Renal pelvis (tissue), 4 donors: ENCODE results near the gene ZNF280A. TPM values are rescaled to one million over a fixed set of nuclear protein-coding genes. Genes with fewer than 3 reads are reported as not detected.
"Not testable (repeated sequence)": the region's sequence is repeated elsewhere in the genome, so short reads cannot be mapped to it uniquely, and the experiment has no call there.

Experiments used
- DNase-seq: peaks from one replicate; pipeline ENCODE4 v3.0.0-alpha.2; 2013
- polyA plus RNA-seq, 3 donors: library from polyadenylated mRNA; unstranded; fragments of 120-200 nt; gene quantifications; one replicate each; pipeline ENCODE4 v1.2.1, GENCODE V29; 2013; ENCODE audit not compliant: insufficient read length in 3 of 3

Gene ZNF280A
- polyA plus RNA-seq, 3 donors, result not detected

DNA sequence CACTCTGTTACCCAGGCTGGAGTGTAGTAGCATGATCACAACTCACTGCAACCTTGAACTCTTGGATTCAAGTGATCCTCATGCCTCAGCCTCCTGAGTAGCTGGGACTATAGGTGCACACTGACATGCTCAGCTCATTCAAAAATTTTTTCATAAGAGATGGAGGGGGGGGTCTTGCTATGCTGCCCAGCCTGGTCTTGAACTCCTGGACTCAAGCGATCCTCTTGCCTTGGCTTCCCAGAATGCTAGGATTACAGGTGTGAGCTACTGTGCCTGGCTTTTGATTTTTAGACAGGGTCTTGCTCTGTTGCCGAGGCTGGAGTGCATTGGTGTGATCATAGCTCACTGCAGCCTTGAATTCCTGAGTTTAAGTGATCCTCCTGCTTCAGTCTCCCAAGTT, 25.0 kb upstream of the ZNF280A start:
- no peak for DNase-seq

DNA sequence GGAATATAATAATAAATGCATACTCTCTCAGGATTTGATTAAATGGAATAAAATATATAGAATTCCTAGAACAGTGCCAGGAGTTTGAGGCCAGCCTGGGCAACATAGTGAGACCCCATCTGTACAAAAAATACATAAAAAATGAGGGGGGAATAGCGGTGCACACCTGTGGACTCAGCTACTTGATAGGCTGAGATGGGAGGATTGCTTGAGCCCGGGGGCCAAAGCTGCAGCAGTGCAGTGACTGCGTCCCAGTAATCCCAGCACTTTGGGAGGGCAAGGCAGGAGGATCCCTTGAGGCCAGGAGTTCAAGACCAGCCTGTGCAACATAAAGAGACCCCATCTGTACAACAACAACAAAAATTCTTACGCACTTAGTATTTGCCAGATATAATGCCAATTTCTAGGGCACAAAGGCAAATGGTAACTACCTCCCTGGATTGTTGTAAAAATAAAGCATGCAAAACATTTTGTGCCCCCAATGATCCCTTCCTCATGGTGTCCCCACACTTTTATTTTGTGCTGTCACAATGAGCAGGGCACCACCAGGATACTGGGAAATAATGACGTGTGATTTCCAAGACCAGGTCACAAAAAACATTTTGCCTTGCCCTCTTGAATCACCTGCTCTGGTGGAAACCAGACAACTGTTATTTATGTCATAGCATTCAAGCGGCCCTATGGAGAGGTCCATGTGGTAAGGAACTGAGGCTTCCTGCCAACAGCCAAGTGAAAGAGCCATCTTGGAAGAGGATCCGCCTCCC, 18.3 kb upstream of the ZNF280A start:
- no peak for DNase-seq

DNA sequence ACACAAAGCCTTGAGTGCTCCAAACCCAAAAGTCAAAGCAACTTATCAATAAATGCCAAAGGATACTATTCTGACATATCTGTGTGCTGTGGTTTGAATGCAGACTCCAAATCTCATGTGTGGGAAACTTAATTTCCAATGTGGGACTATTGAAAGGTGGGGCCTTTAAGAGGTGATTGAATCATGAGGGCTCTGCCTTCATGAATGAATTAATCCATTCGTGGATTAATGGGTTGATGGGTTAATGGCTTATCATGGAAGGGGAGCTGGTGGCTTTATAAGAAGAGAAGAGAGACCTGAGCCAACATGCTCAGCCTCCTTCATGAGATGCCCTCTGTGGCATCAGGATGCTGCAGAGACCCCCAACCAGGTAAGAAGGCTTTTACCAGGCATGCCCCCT, 16.8 kb upstream of the ZNF280A start:
- DNase-seq, result no peak

DNA sequence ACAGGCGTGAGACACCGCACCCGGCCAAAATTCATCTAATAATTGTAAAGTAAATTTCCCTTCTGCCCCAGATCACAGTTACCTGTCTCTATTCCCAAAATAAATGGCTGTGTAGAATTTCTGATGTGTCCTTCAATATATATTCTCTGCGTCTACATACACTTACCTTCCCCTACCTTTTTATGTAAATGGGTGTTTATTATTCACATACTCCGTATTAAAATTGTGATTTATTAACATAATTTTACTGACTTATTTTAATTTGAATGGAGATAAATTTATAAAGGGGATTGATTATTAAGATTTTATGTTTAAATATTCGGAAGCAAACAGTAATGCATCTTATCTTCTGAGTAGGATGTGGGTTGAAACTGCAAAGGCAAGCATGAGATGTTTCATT, 16.4 kb upstream of the ZNF280A start:
- DNase-seq, result no peak

DNA sequence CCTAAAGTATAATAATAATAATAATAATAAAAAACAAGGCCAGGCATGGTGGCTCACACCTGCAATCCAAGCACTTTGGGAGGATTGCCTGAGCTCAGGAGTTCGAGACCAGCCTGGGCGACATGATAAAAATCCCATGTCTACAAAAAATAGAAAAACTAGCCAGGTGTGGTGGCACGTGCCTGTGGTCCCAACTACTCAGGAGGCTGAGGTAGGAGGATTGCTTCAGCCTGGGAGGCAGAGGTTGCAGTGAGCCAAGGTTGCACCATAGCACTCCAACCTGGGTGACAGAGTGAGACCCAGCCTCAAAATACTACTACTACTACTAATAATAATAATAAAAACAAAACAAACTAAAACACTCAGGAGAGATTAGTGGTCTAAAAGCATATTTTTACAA, 15.6 kb upstream of the ZNF280A start:
- no peak for DNase-seq

DNA sequence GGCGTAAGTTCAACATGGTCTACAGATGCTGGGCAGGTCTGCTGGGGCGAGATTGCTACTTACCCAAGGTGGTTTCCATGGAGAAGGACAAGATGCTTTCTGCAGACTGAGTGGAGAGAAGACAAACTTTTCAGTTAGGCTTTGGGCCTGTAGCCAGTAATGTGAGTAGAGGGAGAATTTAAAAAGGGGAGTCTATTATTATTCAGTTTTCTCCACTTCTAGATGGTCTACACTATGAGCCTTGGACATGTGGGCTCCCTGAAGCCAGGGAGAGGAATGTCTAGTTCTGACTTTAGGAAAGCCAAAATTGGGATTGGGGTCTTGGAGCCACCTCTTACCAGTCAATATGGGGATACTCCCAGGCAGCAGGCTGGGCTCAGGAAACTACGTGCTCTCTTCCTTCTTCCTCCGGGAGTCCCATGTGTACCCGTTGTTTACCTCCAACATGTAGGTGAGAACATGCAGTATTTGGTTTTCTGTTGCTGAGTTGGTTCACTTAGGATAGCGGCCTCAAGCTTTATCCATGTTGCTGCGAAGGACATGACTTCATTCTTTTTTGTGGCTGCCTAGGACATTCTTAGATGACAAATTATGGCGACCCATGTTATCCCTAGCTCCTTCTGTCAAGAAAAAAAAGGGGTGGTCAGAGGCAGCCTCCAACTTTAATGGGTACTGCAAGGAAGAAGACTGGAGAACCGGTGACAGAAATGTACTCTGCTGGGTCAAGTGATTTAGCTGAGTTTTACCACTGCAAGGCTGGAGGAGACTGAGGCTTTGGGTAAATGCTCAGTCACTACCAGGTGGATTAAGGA, 14.7 kb upstream of the ZNF280A start:
- no peak for DNase-seq

DNA sequence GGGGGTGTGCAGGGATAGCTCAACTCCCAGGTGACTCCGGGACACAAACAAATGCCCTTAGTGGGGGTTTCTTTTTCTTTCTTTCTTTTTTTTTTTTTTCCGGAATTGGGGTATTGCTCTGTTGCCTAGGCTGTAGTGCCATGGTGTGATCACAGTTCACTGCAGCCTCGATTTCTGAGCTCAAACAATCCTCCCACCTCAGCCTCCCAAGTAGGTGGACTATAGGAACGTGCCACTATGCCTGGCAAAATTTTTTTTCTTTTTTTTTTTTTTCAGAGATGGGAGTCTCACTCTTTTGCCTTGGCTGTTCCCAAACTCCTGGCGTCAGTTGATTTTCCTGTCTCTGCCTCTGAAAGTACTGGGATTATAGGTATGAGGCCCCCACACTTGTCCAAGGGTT, 13.8 kb upstream of the ZNF280A start:
- DNase-seq, result no peak

DNA sequence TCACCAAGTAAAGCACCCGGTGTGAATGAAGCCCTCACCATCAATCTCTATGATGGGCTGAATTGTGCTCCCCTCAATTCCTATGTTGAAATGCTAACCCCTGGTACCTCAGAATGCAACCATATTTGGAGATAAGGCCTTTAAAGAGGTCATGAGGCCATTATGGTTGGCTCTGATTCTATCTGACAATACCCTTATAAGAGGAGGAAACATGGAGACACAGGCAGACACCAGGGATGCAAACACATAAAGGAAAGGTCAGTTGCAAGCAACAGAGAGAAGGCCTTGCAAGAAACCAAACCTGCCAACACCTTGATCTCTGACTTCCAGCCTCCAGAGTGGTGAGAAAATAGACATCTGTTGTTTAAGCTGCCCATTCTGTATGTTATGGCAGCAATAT, 13.3 kb upstream of the ZNF280A start:
- DNase-seq, result no peak

DNA sequence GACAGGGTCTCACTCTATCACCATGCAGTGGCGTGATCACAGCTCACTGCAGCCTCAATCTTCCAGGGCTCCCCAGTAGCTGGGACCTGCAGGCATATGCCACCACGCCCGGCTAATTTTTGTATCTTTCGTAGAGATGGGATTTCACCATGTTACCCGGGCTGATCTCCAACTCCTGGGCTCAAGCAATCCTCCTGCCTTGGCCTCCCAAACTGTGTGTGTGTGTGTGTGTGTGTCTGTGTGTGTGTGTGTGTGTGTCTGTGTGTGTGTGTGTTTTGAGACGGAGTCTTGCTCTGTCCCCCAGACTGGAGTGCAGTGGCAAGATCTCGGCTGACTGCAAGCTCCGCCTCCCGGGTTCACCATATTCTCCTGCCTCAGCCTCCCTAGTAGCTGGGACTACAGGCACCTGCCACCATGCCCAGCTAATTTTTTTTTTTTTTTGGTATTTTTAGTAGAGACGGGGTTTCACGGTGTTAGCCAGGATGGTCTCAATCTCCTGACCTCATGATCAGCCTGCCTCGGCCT, 12.5 kb upstream of the ZNF280A start:
- not testable (repeated sequence) for DNase-seq

DNA sequence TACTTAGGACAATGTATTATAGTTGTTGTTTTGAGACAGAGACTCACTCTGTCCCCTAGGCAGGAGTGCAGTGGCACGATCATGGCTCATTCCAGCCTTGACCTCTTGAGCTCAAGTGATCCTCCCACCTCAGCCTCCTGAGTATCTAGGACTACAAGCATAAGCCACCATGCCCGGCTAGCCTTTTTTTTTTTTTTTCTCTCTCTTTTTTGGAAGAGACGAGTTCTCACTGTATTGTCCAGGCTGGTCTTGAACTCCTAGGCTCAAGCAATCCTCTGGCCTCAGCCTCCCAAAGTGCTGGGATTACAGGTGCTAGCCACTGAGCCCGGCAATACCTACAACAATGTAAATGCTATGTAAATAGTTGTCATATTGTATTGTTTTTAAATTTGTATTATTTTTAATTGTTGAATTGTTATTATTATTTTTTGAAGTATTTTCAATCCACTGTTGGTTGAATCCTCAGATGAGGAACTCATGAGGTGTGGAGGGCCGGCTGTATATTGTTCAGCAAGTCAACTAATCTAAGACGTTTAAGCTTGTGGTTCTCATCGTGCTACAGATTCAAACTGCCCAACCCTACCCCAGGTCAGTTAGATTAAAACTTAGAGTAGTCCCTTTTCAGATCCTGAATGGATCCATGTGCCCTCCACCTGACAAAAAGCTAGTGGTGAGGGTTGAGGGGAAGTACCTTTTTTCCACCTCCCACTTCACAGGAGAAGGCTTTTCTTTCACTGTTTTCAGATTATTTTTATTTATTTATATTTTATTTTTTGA, 11.9 kb upstream of the ZNF280A start:
- no peak for DNase-seq

DNA sequence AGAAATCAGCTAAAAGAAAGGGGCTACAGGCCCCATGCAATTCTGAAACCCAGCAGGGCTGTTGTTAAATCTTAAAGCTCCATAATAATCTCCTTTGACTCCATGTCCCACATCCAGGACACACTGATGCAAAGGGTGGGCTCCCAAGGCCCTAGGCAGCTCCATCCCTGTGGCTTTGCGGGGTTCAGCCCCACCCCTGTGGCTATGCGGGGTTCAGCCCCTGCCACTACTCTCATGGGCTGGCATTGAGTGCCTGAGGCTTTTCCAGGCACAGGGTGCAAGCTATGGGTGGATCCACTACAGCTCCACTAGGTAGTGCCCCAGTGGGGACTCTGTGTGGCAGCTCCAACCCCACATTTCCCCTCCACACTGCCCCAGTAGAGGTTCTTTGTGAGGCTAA, 8.7 kb upstream of the ZNF280A start:
- no peak for DNase-seq

DNA sequence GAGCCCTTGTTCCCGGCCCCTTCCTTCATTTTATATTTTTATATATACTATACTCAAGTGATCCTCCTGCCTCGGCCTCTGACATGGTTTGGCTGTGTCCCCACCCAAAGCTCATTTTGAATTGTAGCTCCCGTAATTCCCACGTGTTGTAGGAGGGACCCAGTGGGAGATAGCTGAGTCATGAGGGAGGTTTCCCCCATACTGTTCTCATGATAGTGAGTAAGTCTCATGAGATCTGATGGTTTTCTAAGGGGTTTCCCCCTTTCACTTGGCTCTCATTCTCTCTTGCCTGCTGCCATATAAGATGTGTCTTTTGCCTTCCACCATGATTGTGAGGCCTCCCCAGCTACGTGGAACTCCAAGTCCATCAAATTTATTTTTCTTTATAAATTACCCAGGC, 7.2 kb upstream of the ZNF280A start:
- DNase-seq, result no peak

DNA sequence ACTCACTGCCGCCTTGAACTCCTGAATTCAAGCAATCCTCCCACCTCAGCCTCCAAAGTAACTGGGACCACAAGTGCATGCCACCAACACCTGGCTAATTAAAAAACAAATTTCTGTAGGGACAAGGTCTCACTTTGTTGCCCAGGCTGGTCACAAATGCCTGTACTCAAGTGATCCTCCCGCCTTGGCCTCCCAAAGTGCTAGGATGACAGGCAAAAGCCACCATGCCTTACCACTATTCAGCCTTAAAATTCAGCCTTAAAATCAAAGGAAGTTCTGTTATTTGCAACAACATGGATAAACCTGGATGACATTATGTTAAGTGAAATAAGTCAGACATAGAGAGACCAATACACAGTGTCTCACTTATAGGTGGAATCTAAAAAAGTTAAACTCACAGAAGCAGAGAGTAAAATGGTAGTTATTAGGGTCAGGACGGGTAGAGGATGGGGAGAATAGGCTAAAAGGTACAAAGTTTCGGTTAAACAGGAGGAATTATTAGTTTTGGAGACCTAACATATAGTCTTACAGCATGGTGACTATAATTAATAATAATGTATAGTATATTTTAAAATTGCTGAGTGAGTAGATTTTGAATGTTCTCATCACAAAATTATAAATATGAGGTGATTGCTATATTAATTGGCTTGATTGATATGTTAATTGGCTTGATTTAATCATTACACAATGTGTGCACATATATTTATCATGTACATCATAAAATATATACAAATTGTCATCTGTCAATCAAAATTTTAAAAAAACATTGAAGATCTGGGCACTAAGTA, 6.2 kb upstream of the ZNF280A start:
- no peak for DNase-seq

DNA sequence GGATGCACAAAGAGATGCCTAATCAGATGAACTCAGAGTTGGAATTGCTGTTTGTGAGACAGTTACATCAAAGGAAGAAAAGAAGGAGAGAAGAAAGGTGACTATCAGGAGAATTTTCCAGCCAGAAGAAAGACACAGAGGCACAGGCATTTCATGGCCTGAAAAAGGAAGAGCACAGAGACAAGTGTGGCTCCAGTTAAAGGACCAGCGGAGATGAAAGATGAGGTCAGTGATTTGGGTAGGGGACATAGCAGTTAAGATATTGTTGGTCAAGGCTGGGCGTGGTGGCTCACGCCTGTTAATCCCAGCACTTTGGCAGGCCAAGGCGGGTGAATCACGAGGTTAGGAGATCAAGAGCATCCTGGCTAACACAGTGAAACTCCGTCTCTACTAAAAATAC, 3.4 kb upstream of the ZNF280A start:
- no peak for DNase-seq

DNA sequence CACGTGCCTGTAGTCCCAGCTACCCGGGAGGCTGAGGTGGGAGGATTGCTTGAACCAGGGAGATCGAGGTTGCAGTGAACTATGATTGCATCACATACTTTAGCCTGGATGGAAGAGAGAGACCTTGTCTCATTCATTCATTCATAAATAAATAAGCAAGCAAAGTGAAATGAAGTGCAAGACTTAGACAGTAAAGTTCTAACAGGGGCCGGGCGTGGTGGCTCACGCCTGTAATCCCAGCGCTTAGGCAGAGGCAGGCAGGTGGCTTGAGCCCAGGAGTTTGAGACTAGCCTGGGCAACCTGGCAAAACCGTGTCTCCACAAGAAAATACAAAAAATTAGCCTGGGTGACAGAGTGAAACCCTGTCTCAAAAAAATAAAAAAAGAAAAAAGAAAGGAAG, 1.6 kb upstream of the ZNF280A start:
- no peak for DNase-seq

DNA sequence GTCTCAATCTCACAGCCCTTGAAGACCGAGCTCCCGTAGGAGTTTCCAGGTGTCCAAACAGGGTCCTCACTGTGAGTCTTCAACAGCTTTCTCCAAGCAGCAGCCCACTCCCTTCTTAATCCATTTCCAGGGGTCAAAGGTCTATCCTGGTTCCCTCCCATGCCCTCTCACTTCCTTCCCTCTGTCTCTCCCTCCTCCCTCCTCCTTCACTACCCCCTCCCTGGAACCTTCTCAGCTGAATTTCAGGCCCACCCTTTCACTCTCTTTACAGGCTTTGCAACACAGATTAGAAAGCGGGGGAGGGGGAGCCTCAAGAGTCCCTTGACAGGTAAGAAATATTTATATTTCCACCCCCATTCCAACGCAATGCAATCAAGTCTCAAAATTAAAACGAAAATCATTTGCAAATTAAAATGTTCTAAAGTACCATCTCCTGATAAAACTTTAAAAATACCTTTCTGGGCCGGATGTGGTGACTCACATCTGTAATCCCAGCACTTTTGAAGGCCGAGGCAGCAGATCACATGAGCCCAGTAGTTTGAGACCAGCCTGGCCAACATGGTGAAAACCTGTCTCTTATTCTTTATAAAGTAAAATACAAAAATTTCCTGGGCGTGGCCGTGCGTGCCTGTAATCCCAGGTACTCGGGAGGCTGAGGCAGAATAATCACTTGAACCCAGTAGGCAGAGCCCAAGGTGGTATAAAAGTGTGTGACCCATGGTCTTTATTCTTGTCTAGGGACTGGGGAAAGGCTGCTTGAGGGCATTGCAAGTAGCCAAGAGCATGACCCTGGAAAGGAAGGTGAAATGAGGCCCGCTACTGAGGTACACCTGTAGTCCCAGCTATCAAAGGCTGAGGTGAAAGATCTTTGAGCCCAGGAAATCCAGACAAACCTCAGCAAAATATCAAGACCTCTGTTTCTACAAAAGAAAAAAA, 865 bp upstream of the ZNF280A start:
- no peak for DNase-seq

DNA sequence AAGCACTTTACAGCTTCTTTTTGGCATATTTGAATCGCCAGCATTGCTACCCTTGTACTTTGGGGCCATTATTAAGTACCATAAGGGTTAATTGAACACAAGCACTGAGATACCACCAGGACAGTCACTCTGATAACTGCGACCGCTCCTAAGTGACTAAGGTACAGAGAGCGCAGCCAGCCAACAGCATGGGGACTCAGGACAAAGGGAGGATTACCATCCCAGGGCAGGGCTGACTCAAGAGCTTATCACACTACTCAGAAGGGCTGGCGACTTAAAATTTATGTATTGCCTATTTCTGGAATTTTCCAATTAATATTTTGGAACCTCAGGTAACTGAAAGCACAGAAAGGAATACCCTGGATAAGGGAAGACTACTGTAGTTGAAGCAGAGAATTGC, 479 bp downstream of the ZNF280A start:
- no peak for DNase-seq

DNA sequence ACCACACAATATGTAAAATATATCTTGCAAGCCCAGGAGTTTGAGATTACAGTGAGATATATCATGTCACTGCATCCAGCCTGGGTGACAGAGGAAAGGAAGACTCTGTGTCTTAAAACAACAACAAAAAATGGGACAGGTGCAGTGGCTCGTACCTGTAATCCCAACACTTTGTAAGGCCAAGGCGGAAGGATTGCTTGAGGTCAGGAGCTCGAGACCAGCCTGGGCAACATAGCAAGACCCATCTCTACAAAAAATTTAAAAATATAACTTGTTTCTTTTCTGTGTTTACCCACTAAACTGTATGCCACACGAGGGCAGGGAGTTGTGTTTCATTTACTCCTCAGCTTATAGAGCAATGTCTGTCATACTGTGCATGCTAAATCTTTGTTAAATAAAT, 3.1 kb downstream of the ZNF280A start:
- DNase-seq, result no peak

DNA sequence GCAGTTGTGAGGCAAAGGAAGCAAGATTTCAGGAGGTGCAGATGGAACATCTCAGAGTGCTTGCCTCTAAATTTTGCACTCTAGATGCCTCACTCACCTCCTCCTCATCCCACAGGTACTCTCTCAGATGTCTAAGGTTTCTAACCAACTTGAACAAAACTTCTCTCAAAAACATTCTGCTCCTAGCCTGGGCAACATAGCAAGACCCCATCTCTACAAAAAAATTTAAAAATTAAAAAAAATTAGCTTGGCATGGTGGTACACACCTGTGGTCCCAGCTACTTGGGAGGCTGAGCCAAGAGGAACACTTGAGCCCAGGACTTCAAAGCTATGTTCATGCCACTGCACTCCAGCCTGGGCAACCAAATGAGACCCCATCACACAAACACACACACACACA, 4.2 kb downstream of the ZNF280A start:
- DNase-seq, result no peak

DNA sequence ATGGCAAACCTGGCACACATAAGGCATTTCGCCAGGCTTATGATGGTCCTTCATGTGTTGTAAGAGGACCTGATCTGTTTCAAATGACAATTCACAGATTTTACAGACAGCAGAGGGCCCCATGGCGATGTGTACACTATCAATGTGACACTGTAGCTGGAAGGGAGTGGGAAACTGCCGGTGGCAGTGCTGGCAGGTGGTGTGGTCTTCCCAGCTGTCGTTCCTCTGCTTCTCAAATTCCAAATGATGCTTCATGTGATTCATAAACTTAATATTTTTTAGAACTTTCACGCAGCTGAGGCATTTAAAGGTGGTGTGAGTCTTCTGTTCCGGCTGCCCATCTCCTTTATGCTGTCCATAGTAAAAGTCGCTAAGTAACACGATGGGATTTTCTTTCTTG, 5.6 kb downstream of the ZNF280A start:
- not testable (repeated sequence) for DNase-seq

DNA sequence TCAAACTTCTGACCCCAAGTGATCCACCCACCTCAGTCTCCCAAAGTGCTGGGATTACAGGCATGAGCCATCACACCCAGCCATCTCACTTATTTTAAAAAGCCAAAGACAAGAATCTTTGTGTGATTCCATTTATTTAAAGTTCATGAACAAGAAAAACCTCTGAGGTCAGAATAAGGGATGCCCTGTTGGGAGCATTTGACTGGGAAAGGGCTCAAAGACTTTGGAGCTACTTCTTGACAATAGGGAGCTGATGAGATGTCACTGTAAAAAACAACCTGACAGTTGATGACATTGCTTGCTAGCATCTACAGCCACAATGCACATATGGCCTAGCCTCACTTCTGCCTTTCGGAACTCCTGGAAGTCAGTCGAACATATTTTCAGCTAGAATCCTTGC, 6.5 kb downstream of the ZNF280A start:
- DNase-seq, result no peak
